Fibroblast of skin of left biceps (primary cell): ENCODE data around the gene NISCH.

Experiments
- DNase-seq, 2 experiments: peaks; one replicate each; pipeline ENCODE4 v3.0.0-alpha.2; 2013; ENCODE audit warnings: low read depth in 2 of 2

NISCH gene

DNA sequence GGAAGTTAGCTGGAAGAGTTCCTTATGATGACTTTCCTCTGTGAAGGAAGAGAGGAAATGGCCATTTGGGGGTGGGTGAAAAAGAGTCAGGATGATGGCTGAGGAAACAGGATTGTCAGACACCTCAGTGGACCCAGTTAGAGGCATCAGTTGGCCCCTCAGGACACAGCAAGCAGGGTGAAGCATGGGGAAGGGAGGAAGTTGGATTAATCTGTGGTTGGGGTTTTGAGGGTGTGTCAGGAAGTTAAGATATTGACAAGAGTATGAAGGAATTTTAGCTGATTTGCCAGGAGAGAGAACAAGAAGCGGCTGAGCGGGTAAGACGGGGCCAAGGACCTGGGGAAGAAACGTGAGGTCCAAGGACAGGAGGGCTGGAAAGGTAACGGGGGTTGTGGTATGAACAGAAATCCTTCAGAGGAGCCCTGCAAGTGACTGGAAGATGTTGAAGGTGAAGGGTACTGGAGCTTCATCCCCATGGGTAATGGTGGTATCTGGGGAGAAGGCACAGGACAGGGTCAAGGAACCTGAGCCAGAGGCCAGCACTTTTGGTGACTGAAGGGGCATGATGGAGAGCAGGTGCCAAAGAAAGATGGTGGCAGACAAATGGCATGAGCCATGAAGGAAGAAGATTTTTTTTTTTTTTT, 83.7 kb downstream of the NISCH start:
- DNase-seq, result no peak

DNA sequence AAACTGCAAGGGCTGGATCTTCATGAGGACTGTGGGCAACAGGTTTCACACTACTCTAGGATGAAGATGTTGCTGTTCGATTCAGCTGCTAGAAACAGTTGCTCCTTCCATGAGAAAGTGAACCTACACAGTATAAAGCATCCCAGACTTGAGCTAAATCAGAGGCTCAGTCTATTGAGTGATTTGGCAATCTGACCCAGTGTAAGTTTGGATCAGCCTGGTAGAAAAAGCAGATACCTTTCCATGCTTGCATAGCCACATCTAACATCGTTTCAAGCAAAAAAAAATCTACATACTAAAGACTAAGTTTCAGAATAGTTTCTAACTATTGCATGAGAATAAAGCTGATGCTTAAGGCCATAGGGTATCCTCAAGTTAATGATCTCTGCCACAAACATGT, 85.6 kb downstream of the NISCH start:
- DNase-seq, result no peak
